ENCODE measurements around the gene SHKBP1. TPM values are rescaled to one million over a fixed set of nuclear protein-coding genes. Genes with fewer than 3 reads are reported as not detected.

SHKBP1 gene
- polyA plus RNA-seq, 1 experiment, result 42.5 TPM

GRCh38 chr19:40630571-40631160 lies 54.0 kb downstream of the SHKBP1 start:
- Histone ChIP-seq H3K27ac (ENCODE audit: low read depth, low read length) (no peak overlapping the region), H3K9me3 (ENCODE audit: control insufficient read depth, insufficient read depth, low read length) (no peaks in the 10 kb centered on the region; the same call in 1 of the 2 replicates), H3K4me3 (ENCODE audit: low read depth, low read length) (no peak overlapping the region), H3K27me3 (ENCODE audit: control insufficient read depth, insufficient read depth, low read length) (no peaks in the 10 kb centered on the region)
- TF ChIP-seq CTCF (IDR thresholded peaks at IDR 0.05; ENCODE audit: low read depth, low read length), result no peak
- ChIA-PET CTCF (interaction anchor here (1.8 kb wide), 1 partner anchor 10 kb away, joined by 4 read pairs; no protein-coding TSS in a partner anchor), POLR2A (no interaction called here)
- DNase-seq (ENCODE audit: low read depth, low spot score), result no peak

- no peak for TF ChIP-seq CTCF (IDR thresholded peaks at IDR 0.05; ENCODE audit: low read depth, low read length)
- no peaks in the 10 kb centered on the region; the same call in 1 of the 2 replicates for H3K9me3 ChIP-seq (ENCODE audit: control insufficient read depth, insufficient read depth, low read length)
- H3K27ac ChIP-seq (ENCODE audit: low read depth, low read length), result peak overlapping the region; percentile 65
- CTCF ChIA-PET, result interaction anchor here (1.8 to 3.9 kb wide), 5 partner anchors 8 to 168 kb away, joined by 4 to 101 read pairs (median 18); no protein-coding TSS in a partner anchor
- DNase-seq (ENCODE audit: low read depth, low spot score), result no peak
- POLR2A ChIA-PET, result interaction anchor here (2.8 to 3.8 kb wide), 3 partner anchors 13 to 29 kb away, joined by 10 to 23 read pairs (median 20); no protein-coding TSS in a partner anchor
- H3K27me3 ChIP-seq (ENCODE audit: control insufficient read depth, insufficient read depth, low read length), result no peaks in the 10 kb centered on the region
- H3K4me3 ChIP-seq (ENCODE audit: low read depth, low read length), result no peak overlapping the region
Observed at GRCh38 chr19:40632311-40633036, 55.8 kb downstream of the SHKBP1 start.

DNA sequence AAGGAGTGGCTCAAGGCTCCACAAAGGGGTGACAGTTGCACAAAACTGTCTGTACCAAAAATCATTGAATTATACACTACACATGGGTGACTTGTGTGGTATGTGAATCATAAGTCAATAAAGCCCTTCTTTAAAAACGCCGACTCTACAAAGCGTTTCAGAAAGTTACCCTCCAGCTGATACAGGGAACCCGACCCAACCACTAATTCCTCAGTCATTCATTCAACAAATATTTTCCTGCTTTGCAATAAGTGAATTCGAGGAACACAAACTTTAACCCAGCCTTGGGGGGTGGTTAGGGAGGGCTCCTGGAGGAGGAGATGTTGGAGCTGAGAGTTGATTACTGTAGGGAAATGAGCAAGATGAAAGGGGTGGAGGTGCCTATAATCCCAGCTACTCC lies 56.5 kb downstream of the SHKBP1 start:
- H3K27ac ChIP-seq (ENCODE audit: low read depth, low read length), result peak overlapping the region; percentile 65
- no peak for TF ChIP-seq CTCF (IDR thresholded peaks at IDR 0.05; ENCODE audit: low read depth, low read length)
- no peak overlapping the region for H3K4me3 ChIP-seq (ENCODE audit: low read depth, low read length)
- H3K27me3 ChIP-seq (ENCODE audit: control insufficient read depth, insufficient read depth, low read length), result no peaks in the 10 kb centered on the region
- POLR2A ChIA-PET, result interaction anchor here (1.1 to 3.8 kb wide), 4 partner anchors 13 to 62 kb away, joined by 3 to 23 read pairs (median 15); no protein-coding TSS in a partner anchor
- H3K9me3 ChIP-seq (ENCODE audit: control insufficient read depth, insufficient read depth, low read length), result no peaks in the 10 kb centered on the region
- CTCF ChIA-PET, result interaction anchor here (1.0 to 3.9 kb wide), 7 partner anchors 9 to 328 kb away, joined by 4 to 101 read pairs (median 18); no protein-coding TSS in a partner anchor
- peak; percentile 37 for DNase-seq (ENCODE audit: low read depth, low spot score)

DNA sequence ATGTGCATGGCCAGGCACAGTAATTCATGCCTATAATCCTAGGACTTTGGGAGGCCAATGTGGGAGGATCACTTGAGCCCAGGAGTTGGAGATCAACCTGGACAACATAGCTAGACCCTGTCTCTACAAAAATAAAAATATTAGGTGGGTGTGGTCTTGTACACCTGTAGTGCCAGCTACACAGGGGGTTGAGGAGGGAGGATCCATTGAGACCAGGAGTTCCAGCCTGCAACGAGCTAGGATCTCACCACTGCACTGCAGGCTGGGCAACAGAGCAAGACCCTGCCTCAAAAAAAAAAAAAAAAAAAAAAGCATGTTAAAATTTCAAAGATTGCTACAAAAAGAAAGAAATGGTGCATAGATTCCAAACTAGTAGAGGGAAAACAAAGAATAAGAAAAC lies 61.7 kb downstream of the SHKBP1 start:
- TF ChIP-seq CTCF (IDR thresholded peaks at IDR 0.05; ENCODE audit: low read depth, low read length), result no peak
- no peak for DNase-seq (ENCODE audit: low read depth, low spot score)
- CTCF ChIA-PET, result interaction anchor here (0.6 to 0.8 kb wide), 5 partner anchors 20 to 370 kb away, joined by 3 to 9 read pairs (median 3); no protein-coding TSS in a partner anchor
- H3K9me3 ChIP-seq (ENCODE audit: control insufficient read depth, insufficient read depth, low read length), result no peaks in the 10 kb centered on the region
- no peak overlapping the region for H3K27ac ChIP-seq (ENCODE audit: low read depth, low read length)
- POLR2A ChIA-PET, result interaction anchor here (0.6 kb wide), 1 partner anchor 169 kb away, joined by 3 read pairs; no protein-coding TSS in a partner anchor
- no peak overlapping the region for H3K4me3 ChIP-seq (ENCODE audit: low read depth, low read length)
- no peaks in the 10 kb centered on the region for H3K27me3 ChIP-seq (ENCODE audit: control insufficient read depth, insufficient read depth, low read length)

GRCh38 chr19:40639638-40639982 lies 62.9 kb downstream of the SHKBP1 start:
- ChIA-PET POLR2A (interaction anchor here (0.7 kb wide), 1 partner anchor 23 kb away, joined by 3 read pairs; no protein-coding TSS in a partner anchor), CTCF (no interaction called here)
- Histone ChIP-seq H3K9me3 (ENCODE audit: control insufficient read depth, insufficient read depth, low read length) (no peaks in the 10 kb centered on the region), H3K27me3 (ENCODE audit: control insufficient read depth, insufficient read depth, low read length) (no peaks in the 10 kb centered on the region), H3K4me3 (ENCODE audit: low read depth, low read length) (no peak overlapping the region), H3K27ac (ENCODE audit: low read depth, low read length) (no peak overlapping the region)
- no peak for DNase-seq (ENCODE audit: low read depth, low spot score)
- TF ChIP-seq CTCF (IDR thresholded peaks at IDR 0.05; ENCODE audit: low read depth, low read length), result no peak

Data from AG04450 (cell line).